CD14-positive monocyte (primary cell): ENCODE measurements around the gene STMN3. TPM values are rescaled to one million over a fixed set of nuclear protein-coding genes. Genes with fewer than 3 reads are reported as not detected.
A peak's percentile ranks its signal among the peaks of the same experiment; 100 is the strongest.

Source experiments
- DNase-seq, 3 donors: peaks; one replicate each; pipeline ENCODE4 v3.0.0-alpha.2; 2011 to 2022
- H2AFZ ChIP-seq: 2 replicates; pipeline ENCODE4 v1.6.0; 2012; ENCODE audit warnings: mild to moderate bottlenecking, low read depth, low read length, inconsistent platforms; ENCODE audit not compliant: insufficient read depth, poor library complexity, severe bottlenecking
- H3K27ac ChIP-seq, 2 donors: 1 replicate in 1 of 2; 2 replicates in 1 of 2; pipeline ENCODE4 v1.5.1; 2012 to 2013; ENCODE audit warnings: low read length in 2 of 2, control low read depth in 1 of 2, inconsistent platforms in 1 of 2, low read depth in 1 of 2, mild to moderate bottlenecking in 1 of 2
- H3K27me3 ChIP-seq, 2 donors: one replicate each; pipeline versions ENCODE4 v1.6.0 to v1.6.1; 2011 to 2013; ENCODE audit warnings: low read length in 2 of 2; ENCODE audit not compliant: control insufficient read depth in 2 of 2, insufficient read depth in 2 of 2
- H3K36me3 ChIP-seq, 2 donors: replicated peaks in 1 of 2; 1 replicate in 1 of 2; 2 replicates in 1 of 2; pipeline versions ENCODE4 v1.5.1 to v1.6.1; 2012 to 2013; ENCODE audit warnings: low read length in 2 of 2, control low read depth in 1 of 2, inconsistent platforms in 1 of 2, mild to moderate bottlenecking in 1 of 2; ENCODE audit not compliant: insufficient read depth in 2 of 2, control insufficient read depth in 1 of 2
- H3K4me1 ChIP-seq, 2 donors: 1 replicate in 1 of 2; 2 replicates in 1 of 2; pipeline versions ENCODE4 v1.5.1 to v1.6.1; 2012 to 2013; ENCODE audit warnings: low read length in 2 of 2, control low read depth in 1 of 2, inconsistent platforms in 1 of 2, mild to moderate bottlenecking in 1 of 2, moderate library complexity in 1 of 2; ENCODE audit not compliant: insufficient read depth in 2 of 2, control insufficient read depth in 1 of 2
- H3K4me2 ChIP-seq: replicated peaks from 2 replicates; pipeline ENCODE3; 2012; ENCODE audit warnings: low read length, moderate library complexity, mild to moderate bottlenecking; ENCODE audit not compliant: poor library complexity, severe bottlenecking; ENCODE audit errors: extremely low read depth
- H3K4me3 ChIP-seq, 3 experiments: fragments of 200-600 bp in 1 of 3; sonication (generic) in 1 of 3; replicated peaks in 1 of 3; 1 replicate in 2 of 3; 2 replicates in 1 of 3; pipeline ENCODE4 v1.5.1; 2011 to 2013; ENCODE audit warnings: low read length in 3 of 3, mild to moderate bottlenecking in 3 of 3, control low read depth in 2 of 3, low read depth in 2 of 3, inconsistent platforms in 1 of 3, moderate library complexity in 1 of 3
- H3K79me2 ChIP-seq: 2 replicates; pipeline ENCODE4 v1.6.0; 2012; ENCODE audit warnings: mild to moderate bottlenecking, control low read depth, inconsistent platforms, low read length, moderate library complexity; ENCODE audit not compliant: insufficient read depth
- H3K9ac ChIP-seq: 2 replicates; pipeline ENCODE4 v1.6.0; 2017; ENCODE audit warnings: low read length, mild to moderate bottlenecking; ENCODE audit not compliant: insufficient read depth, poor library complexity, severe bottlenecking
- H3K9me3 ChIP-seq, 2 donors: replicated peaks in 1 of 2; 1 replicate in 1 of 2; 2 replicates in 1 of 2; pipeline versions ENCODE4 v1.5.1 to v1.6.1; 2012 to 2013; ENCODE audit warnings: low read length in 2 of 2, control low read depth in 1 of 2; ENCODE audit not compliant: control insufficient read depth in 1 of 2, insufficient read depth in 1 of 2
- H4K20me1 ChIP-seq: 2 replicates; pipeline ENCODE4 v1.6.0; 2012; ENCODE audit warnings: mild to moderate bottlenecking, low read length, control low read depth, moderate library complexity; ENCODE audit not compliant: insufficient read depth
- H3K27ac Mint-ChIP-seq, 7 donors: one replicate each; pipeline ENCODE4 v1.8.0; 2020; ENCODE audit warnings: mild to moderate bottlenecking in 7 of 7, mixed read lengths in 7 of 7, moderate library complexity in 6 of 7, inconsistent platforms in 2 of 7
- H3K27me3 Mint-ChIP-seq, 3 donors: one replicate each; pipeline ENCODE4 v1.8.0; 2021 to 2022; ENCODE audit warnings: low read depth in 3 of 3, mild to moderate bottlenecking in 3 of 3, mixed read lengths in 3 of 3, moderate library complexity in 3 of 3, inconsistent platforms in 1 of 3
- H3K36me3 Mint-ChIP-seq, 2 donors: one replicate each; pipeline ENCODE4 v1.8.0; 2020; ENCODE audit warnings: mixed read lengths in 2 of 2, inconsistent platforms in 1 of 2, mild to moderate bottlenecking in 1 of 2
- H3K4me1 Mint-ChIP-seq: one replicate; pipeline ENCODE4 v1.8.0; 2020; ENCODE audit warnings: mild to moderate bottlenecking, mixed read lengths
- H3K4me3 Mint-ChIP-seq, 2 donors: one replicate each; pipeline ENCODE4 v1.8.0; 2020; ENCODE audit warnings: mild to moderate bottlenecking in 2 of 2, mixed read lengths in 2 of 2, moderate library complexity in 1 of 2
- H3K9me3 Mint-ChIP-seq, 7 donors: one replicate each; pipeline ENCODE4 v1.8.0; 2020 to 2022; ENCODE audit warnings: mixed read lengths in 7 of 7, mild to moderate bottlenecking in 6 of 7, moderate library complexity in 6 of 7, inconsistent platforms in 2 of 7
- CTCF ChIP-seq: fragments of 200-600 bp; IDR thresholded peaks from one replicate; pipeline ENCODE4 v1.8.0; 2022; ENCODE audit warnings: antibody characterized with exemption, mild to moderate bottlenecking
- WGBS: methylation state at CpG from one replicate; pipeline ENCODE4 v1.1.5; 2013; ENCODE audit warnings: missing lambda C conversion rate; ENCODE audit not compliant: insufficient coverage; 5-methylcytosine and 5-hydroxymethylcytosine counted together
- intact Hi-C, 2 donors: fragments of 100-400 bp; cut with micrococcal nuclease; formaldehyde crosslinking; loops; one replicate each; pipeline versions ENCODE4 v1.15.0 to v1.15.1; 2023
- polyA plus RNA-seq, 3 donors: library from polyadenylated mRNA; depleted of rRNA in 1 of 3; unstranded in 2 of 3; stranded (reverse) in 1 of 3; fragments of 300-500 nt in 2 of 3; fragments of >200 nt in 1 of 3; fragmentation: Illumina TruSeq in 2 of 3; gene quantifications; 1 replicate in 2 of 3; 2 replicates in 1 of 3; pipeline ENCODE4 v1.2.3, GENCODE V29; 2012 to 2021

STMN3 gene
- polyA plus RNA-seq, 3 donors: 0.10 to 8.1 (median 0.15) TPM

GRCh38 chr20:63640086-63640485 lies 13.1 kb downstream of the STMN3 start:
- H3K27me3 ChIP-seq: no peaks in the 10 kb centered on the region
- H2AFZ ChIP-seq: peak overlapping the region; percentile 53
- H3K4me1 ChIP-seq: peaks cover 52 to 58% of the 10 kb centered on the region in 2 donors
- Mint-ChIP-seq H3K27ac (peak overlapping the region; percentile 7 to 89 (median 74)), H3K4me3 (peak overlapping the region; percentile 76 to 84), H3K36me3 (peaks cover 3 to 5% of the 10 kb centered on the region in 2 donors), H3K4me1 (peaks cover 44% of the 10 kb centered on the region), H3K9me3 (no peaks in the 10 kb centered on the region), H3K27me3 (peaks cover 5 to 15% (median 5%) of the 10 kb centered on the region in 3 donors)
- intact Hi-C loops: loop anchor here (5.0 kb wide), 4 partner anchors 73 to 302 kb away; partner anchors contain the start of genes LIME1 (in 1 of the 2), PTK6 (in 1 of the 2) and SLC2A4RG (in 1 of the 2)
- no peaks in the 10 kb centered on the region for H3K36me3 ChIP-seq
- peak overlapping the region; percentile 44 to 68 for H3K27ac ChIP-seq
- peaks cover 13% of the 10 kb centered on the region for H3K79me2 ChIP-seq
- WGBS: 100% methylated on average over 1 of the region's 8 CpGs
- no peaks in the 10 kb centered on the region for H3K9me3 ChIP-seq
- H3K4me3 ChIP-seq: peak overlapping the region; percentile 38 to 93 (median 42)
- peak overlapping the region; percentile 71 for H3K4me2 ChIP-seq
- no peak for TF ChIP-seq CTCF
- no peaks in the 10 kb centered on the region for H4K20me1 ChIP-seq
- H3K9ac ChIP-seq: peak overlapping the region; percentile 43
- no peak for DNase-seq

GRCh38 chr20:63639093-63639975 lies 13.9 kb downstream of the STMN3 start:
- 40% methylated on average over 3 of the region's 15 CpGs for WGBS
- H3K4me3 ChIP-seq: peak overlapping the region; percentile 38 to 93 (median 42)
- no peaks in the 10 kb centered on the region for H3K36me3 ChIP-seq
- intact Hi-C loops: loop anchor here in 1 of 2 donors (1.0 kb wide), 1 partner anchor 11 kb away; no protein-coding TSS in a partner anchor
- peaks cover 59 to 65% of the 10 kb centered on the region in 2 donors for H3K4me1 ChIP-seq
- peak overlapping the region; percentile 53 to 68 for H3K27ac ChIP-seq
- peak overlapping the region; percentile 76 to 84 for H3K4me3 Mint-ChIP-seq
- peak overlapping the region; percentile 43 for H3K9ac ChIP-seq
- peaks cover 5 to 14% (median 5%) of the 10 kb centered on the region in 3 donors for H3K27me3 Mint-ChIP-seq
- H3K9me3 Mint-ChIP-seq: no peaks in the 10 kb centered on the region
- no peaks in the 10 kb centered on the region for H4K20me1 ChIP-seq
- no peaks in the 10 kb centered on the region for H3K27me3 ChIP-seq
- peak overlapping the region; percentile 71 for H3K4me2 ChIP-seq
- H3K9me3 ChIP-seq: no peaks in the 10 kb centered on the region
- no peak for TF ChIP-seq CTCF
- H3K36me3 Mint-ChIP-seq: peaks cover 3 to 5% of the 10 kb centered on the region in 2 donors
- DNase-seq: no peak
- H2AFZ ChIP-seq: peak overlapping the region; percentile 53
- peak overlapping the region; percentile 73 to 89 (median 80) for H3K27ac Mint-ChIP-seq
- H3K79me2 ChIP-seq: peaks cover 13% of the 10 kb centered on the region
- H3K4me1 Mint-ChIP-seq: peaks cover 52% of the 10 kb centered on the region
